Left renal cortex interstitium (tissue), 4 donors: ENCODE measurements around the gene PLPP2. TPM values are rescaled to one million over a fixed set of nuclear protein-coding genes. Genes with fewer than 3 reads are reported as not detected.

ENCODE experiments used
- DNase-seq, 4 donors: peaks; one replicate each; pipeline ENCODE4 v3.0.0-alpha.2; 2013; ENCODE audit warnings: low read depth in 4 of 4, low spot score in 2 of 4, missing footprints in 1 of 4
- polyA plus RNA-seq, 4 donors: library from polyadenylated mRNA; unstranded; fragments of 120-200 nt; gene quantifications; one replicate each; pipeline ENCODE4 v1.2.1, GENCODE V29; 2013; ENCODE audit not compliant: insufficient read length in 4 of 4

Gene PLPP2
- polyA plus RNA-seq, 4 donors: 2.1 to 4.2 (median 3.1) TPM

GRCh38 chr19:294946-295686, 3.9 kb upstream of the PLPP2 start:
- DNase-seq: no peak

- no peak for DNase-seq
Observed at GRCh38 chr19:294341-294945, 3.2 kb upstream of the PLPP2 start.

- no peak for DNase-seq
Observed at GRCh38 chr19:293436-294110, 2.4 kb upstream of the PLPP2 start.

- no peak for DNase-seq
Observed at GRCh38 chr19:292951-293350, 1.7 kb upstream of the PLPP2 start.

GRCh38 chr19:292281-292884, 1.2 kb upstream of the PLPP2 start:
- DNase-seq: no peak

- DNase-seq: no peak
Observed at GRCh38 chr19:291561-292280, 518 bp upstream of the PLPP2 start.

GRCh38 chr19:290372-291005, 714 bp downstream of the PLPP2 start:
- no peak for DNase-seq

GRCh38 chr19:289651-290371, 1.4 kb downstream of the PLPP2 start:
- no peak for DNase-seq

- no peak for DNase-seq
Observed at GRCh38 chr19:288911-289310, 2.3 kb downstream of the PLPP2 start.

- DNase-seq: no peak
Observed at GRCh38 chr19:287381-287871, 3.8 kb downstream of the PLPP2 start.

- no peak for DNase-seq
Observed at GRCh38 chr19:283395-283794, 7.8 kb downstream of the PLPP2 start.

- no peak for DNase-seq
Observed at GRCh38 chr19:282501-282900, 8.7 kb downstream of the PLPP2 start.

GRCh38 chr19:281992-282391, 9.2 kb downstream of the PLPP2 start:
- DNase-seq: no peak

- DNase-seq: no peak
Observed at GRCh38 chr19:281156-281853, 9.9 kb downstream of the PLPP2 start.

GRCh38 chr19:280541-281009, 10.6 kb downstream of the PLPP2 start:
- no peak for DNase-seq

- DNase-seq: no peak
Observed at GRCh38 chr19:279656-280055, 11.5 kb downstream of the PLPP2 start.

GRCh38 chr19:279231-279630, 12.0 kb downstream of the PLPP2 start:
- no peak for DNase-seq

- DNase-seq: peak in 2 of 4 donors; percentile 67 to 77
Observed at GRCh38 chr19:277581-278165, 13.5 kb downstream of the PLPP2 start.
